NCI-H2227 (cell line): ENCODE measurements around the gene MTTP.
"Not testable (repeated sequence)": the region's sequence is repeated elsewhere in the genome, so short reads cannot be mapped to it uniquely, and the experiment has no call there.

Experiments
- DNase-seq: peaks from one replicate; lab custom pipeline; 2025; ENCODE audit not compliant: unreplicated experiment; lab: John Stamatoyannopoulos, UW

MTTP gene

GRCh38 chr4:99574530-99575324, at the start of gene MTTP:
MTTP (plus strand) TSS chr4:99574824; CDS start chr4:99574910, 86 bp downstream.
- DNase-seq, result no peak

DNA sequence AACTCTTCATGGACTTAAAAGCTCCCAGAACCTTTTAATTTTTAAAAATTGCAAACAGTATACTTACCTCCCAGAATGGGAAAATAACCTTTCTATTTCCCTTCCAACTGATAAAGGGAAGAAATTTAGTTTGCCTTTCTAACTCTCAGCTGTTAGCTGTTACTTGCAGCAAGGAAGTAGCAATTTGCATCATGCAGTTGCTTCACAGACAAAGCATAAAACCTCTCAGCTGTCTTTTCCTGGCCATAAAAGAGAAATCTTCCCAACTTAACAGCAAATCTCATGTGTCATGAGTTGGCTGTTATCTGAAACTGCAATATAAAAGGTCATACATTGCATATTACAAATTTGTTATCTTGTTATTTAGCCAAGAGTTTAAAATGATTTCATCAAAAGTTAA, 45.4 kb upstream of the MTTP start:
- no peak for DNase-seq

- no peak for DNase-seq
Observed at GRCh38 chr4:99529956-99530355, 44.7 kb upstream of the MTTP start.

DNA sequence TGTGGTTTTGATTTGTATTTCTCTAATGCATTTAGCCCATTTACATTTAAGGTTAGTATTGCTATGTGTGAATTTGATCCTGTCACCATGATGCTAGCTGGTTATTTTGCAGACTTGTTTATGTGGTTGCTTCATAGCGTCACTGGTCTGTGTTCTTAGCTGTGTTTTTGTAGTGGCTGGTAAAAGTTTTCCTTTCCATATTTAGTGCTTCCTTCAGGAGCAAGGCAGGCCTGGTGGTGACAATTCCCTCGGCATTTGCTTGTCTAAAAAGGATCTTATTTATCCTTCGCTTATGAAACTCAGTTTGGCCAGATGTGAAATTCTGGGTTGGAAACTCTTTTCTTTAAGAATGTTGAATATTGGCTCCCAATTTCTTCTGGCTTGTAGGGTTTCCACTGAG, 39.9 kb upstream of the MTTP start:
- DNase-seq, result not testable (repeated sequence)

DNA sequence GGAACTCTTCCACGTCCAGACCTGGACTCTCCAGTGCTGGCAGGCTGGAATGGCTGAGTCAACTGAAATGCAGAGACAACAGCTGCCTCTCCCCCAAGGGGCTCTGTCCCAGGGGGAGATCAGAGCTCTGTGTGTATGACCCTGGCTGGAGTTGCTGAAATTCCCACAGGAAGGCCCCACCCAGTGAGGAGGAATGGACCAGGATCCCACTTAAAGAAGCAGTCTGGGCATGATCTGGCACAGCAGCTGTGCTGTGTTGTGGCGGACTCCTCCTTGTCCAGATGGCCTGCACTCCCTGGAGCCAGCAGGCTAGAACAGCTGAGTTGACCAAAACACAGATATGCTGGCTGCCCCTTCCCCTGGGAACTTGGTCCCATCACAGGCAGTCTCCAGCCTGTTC, 38.4 kb upstream of the MTTP start:
- DNase-seq, result no peak

DNA sequence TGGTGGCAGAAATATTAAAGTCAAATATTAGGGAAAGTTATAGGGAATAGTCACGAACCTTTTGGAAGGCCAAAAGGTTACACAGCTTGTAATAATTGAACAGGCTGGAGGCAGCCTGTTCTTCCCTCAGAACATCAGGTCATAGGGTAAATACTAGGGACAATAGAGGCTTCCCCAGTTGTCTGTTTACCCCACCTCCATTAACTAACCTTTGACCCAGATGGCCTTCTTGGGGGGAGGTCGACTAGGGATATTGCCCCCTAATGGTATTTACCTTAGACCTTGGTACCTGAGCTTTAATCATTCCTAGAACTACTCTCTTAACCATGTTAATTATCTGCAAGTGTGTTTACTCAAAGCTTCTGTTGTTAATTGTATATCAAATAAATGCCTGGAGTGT, 37.8 kb upstream of the MTTP start:
- DNase-seq, result no peak

- no peak for DNase-seq
Observed at GRCh38 chr4:99537674-99538073, 37.0 kb upstream of the MTTP start.

- DNase-seq, result no peak
Observed at GRCh38 chr4:99540277-99540939, 34.2 kb upstream of the MTTP start.

DNA sequence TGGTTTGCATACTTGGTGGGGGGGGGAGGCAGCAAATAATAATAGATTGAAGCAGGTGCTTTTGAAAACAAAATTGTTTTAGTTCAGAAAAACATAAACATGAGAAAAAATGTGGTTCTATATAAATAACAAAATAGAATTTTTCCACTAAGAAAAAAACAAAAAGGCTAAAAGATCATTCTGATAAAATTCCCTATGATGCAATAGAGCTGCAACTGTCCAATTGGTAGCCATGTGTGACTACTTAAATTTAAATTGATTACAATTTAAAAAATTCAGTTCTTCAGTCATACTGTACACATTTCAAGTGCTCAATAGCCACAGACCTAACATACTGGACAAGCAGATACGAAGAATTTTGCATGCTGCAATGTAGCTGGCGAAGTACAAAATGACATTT, 21.8 kb upstream of the MTTP start:
- no peak for DNase-seq

GRCh38 chr4:99563310-99564186, 11.1 kb upstream of the MTTP start, which contains the start of gene TRMT10A:
TRMT10A (minus strand) TSS chr4:99564039; CDS start chr4:99559338, 4,701 bp downstream.
- peak; percentile 93 for DNase-seq

DNA sequence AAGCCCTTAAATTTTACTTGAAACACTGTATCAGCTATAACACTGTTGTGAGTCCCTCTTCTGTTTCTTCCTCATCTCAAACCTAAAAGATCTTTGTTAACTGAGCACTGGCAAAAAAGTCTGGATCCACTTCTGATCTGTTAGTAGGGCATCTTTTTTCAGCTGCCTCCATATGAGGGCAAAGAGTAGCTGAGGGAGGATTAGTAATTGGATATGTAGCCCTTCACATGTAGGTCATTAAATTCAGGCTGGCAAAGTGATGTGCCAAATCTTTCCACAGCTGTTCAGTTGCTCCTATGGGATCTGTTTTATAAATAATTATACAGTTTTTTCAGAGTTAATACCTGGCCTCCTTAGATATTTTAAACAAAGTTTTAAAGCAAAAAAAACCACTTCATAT, 9.7 kb upstream of the MTTP start:
- no peak for DNase-seq

GRCh38 chr4:99571883-99572282, 2.7 kb upstream of the MTTP start:
- DNase-seq, result no peak

DNA sequence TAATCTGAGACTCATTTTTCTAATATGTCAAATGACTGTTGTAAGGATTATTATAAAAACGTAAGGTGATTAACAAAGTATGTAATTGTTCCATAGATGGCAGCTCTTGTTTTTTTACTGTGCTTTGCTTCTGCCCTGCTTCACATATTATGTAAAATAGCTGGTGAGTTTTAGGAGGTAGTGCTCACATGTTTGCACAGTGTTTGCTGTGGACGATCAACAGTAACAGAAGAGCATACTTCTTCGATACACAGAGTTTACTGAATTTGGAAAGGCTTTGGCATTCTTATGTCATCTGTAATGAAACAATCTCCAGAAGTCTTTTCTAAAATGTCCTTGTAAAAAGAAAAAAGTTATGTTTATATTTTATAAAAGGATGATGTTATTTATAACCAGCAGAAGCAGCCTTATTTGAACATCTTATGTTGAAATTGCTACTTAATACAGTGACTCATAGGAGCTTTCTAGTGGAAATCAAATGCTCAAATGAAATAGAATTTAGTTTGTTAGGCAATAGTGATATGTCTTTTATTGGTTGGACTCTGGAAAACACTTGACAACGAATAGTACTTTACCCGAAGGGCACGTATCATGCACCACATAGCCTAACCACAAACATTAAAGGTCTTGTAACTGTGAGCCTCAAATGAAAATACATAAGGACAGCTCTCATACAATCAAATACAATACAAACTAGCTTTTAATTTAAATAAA, 1.9 kb upstream of the MTTP start:
- no peak for DNase-seq

GRCh38 chr4:99573735-99574368, 772 bp upstream of the MTTP start:
- DNase-seq, result no peak

DNA sequence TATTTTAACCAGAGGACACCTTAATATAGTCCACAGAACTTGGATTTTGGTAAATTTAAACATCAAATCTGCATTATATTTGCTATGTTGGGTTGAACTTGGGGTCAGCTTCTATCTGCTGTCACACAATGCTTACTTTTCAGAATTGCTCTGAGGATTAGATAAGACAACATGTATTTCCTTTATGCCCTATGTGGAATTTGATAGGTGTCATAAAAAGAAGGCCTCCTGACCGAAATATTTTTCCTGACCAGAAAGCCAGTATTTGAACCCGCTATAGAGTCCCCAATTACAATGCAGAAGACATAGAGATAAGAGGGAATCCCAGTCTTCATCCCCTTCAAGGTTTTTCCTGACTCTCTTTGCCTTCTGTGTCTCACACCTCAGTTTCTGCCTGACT, 4.1 kb downstream of the MTTP start:
- no peak for DNase-seq

DNA sequence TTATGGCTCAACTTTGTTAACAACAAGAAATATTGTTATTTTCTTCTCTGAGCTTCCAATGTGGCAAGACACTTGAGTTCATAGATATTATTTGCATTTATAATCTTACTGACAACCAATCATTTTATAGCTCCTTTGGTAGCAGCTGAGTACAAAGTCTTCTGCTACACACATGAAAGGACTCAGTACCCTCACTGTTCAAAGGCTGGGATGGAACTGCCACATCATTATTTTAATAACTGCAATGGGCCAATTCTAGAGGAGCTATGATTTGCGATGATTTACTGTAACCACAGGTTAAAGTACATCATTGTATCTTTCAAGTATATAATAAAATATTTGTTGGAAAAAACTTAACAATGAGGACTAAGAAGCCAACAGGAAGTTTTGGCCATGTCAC, 10.9 kb downstream of the MTTP start:
- no peak for DNase-seq

DNA sequence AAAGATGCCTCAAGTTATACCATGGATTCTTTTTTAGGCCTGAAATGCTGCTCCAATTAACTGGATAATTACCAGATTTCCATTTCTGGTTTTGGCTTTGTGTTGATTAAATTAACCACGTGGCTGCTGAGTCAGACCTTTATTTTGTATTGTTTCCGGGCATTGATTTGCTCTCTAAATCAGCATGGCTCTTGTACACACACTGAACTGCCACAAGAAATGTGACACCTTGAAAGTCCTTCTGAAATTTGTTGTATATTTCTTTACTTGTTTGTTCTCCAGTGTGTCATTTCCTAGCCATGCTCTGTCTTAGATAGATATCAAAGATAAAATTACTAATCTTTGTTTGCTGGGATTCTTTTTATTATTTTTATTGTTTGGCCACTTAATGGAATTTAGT, 11.7 kb downstream of the MTTP start:
- DNase-seq, result no peak

DNA sequence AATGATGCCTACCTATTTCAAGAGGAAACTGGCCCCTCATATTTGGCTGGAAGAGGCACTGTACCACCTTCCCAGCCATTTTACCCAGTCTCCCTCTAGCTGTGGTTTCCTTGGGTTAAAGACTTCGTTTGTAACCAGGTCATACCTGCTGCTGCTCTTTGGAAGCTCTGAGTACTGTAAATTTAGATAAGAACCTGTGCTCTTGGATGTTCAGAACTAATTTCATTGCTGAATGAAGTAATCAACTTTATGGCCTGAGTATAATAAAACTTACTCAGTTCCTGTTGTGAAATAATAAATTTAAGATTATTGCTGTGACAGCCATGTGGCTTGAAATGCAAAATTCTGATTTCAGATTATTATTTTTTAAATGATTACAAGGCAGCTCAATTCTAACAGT, 12.2 kb downstream of the MTTP start:
- DNase-seq, result no peak

- DNase-seq, result no peak
Observed at GRCh38 chr4:99587309-99587708, 12.7 kb downstream of the MTTP start.

GRCh38 chr4:99587803-99588202, 13.2 kb downstream of the MTTP start:
- DNase-seq, result no peak
